ENCODE measurements around the gene MAPKAPK2. TPM values are rescaled to one million over a fixed set of nuclear protein-coding genes. Genes with fewer than 3 reads are reported as not detected.

The MAPKAPK2 gene
- total and polyA plus RNA-seq, 7 donors: 32.1 to 61.4 (median 39.3) TPM

DNA sequence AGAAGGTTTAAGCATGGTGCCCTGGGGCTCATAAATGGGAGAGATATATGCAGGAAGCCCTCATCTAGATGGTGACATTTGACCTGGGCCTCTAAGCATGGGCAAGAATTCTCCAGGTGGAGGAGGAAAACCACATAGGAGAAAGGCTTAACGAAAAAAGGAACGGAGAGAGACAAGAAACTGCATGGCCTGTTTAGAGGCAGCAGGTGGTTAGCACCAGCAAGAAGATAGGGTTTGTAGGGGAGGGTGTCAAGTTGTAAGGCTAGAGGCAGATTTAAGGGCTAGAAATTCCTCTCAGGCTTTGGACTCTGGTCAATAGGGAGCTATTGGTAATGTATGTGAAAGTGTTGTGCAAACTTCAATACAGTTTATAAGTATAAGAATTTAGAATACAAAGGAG lies 8.2 kb upstream of the MAPKAPK2 start:
- H3K36me3 ChIP-seq: no peaks in the 10 kb centered on the region
- H3K4me1 ChIP-seq: peaks cover 0 to 46% (median 27%) of the 10 kb centered on the region in 4 donors
- WGBS, 2 donors: 54 to 93% methylated on average over 2 of the region's 2 CpGs
- no peak for DNase-seq
- no peak overlapping the region for H3K4me3 ChIP-seq
- peak overlapping the region in 1 of 4 donors; percentile 82 for H3K27ac ChIP-seq
- intact Hi-C loops (cut with DNase I): no loop called here
- TF ChIP-seq EP300 (IDR thresholded peaks at IDR 0.05) (no peak), POLR2A (IDR thresholded peaks at IDR 0.05) (no peak), POLR2AphosphoS5 (IDR thresholded peaks at IDR 0.05) (no peak)
- TF ChIP-seq, protein P1, sequence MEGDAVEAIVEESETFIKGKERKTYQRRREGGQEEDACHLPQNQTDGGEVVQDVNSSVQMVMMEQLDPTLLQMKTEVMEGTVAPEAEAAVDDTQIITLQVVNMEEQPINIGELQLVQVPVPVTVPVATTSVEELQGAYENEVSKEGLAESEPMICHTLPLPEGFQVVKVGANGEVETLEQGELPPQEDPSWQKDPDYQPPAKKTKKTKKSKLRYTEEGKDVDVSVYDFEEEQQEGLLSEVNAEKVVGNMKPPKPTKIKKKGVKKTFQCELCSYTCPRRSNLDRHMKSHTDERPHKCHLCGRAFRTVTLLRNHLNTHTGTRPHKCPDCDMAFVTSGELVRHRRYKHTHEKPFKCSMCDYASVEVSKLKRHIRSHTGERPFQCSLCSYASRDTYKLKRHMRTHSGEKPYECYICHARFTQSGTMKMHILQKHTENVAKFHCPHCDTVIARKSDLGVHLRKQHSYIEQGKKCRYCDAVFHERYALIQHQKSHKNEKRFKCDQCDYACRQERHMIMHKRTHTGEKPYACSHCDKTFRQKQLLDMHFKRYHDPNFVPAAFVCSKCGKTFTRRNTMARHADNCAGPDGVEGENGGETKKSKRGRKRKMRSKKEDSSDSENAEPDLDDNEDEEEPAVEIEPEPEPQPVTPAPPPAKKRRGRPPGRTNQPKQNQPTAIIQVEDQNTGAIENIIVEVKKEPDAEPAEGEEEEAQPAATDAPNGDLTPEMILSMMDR (IDR thresholded peaks at IDR 0.05): no peak
- H3K9me3 ChIP-seq: no peaks in the 10 kb centered on the region
- H3K27me3 ChIP-seq: no peaks in the 10 kb centered on the region

DNA sequence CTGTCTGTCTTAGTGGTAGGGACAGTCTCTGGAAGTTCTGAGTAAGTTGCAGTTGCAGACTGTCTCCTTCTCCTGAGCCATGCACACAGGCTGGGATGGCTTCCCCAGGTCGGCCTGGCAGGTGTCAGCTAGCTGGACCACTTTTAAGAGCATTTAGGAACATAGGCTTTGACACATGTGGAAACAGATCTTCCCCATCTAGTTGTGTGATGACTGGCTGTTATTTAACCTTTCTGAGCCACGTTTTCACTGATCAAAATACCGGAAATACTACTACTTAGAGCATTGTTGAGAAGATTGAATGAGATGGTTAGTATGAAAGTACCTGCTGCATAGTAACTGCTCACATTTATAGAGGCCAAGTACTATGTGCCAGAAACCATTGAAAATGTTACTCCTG lies 6.2 kb upstream of the MAPKAPK2 start:
- TF ChIP-seq EP300 (IDR thresholded peaks at IDR 0.05): no peak
- TF ChIP-seq, protein P1 (IDR thresholded peaks at IDR 0.05): no peak
- TF ChIP-seq POLR2AphosphoS5 (IDR thresholded peaks at IDR 0.05): no peak
- TF ChIP-seq POLR2A (IDR thresholded peaks at IDR 0.05): no peak
- H3K4me1 ChIP-seq: peaks cover 0 to 33% (median 18%) of the 10 kb centered on the region in 4 donors
- DNase-seq: no peak
- intact Hi-C loops (cut with DNase I): no loop called here
- H3K27me3 ChIP-seq: no peaks in the 10 kb centered on the region
- WGBS, 2 donors: 83 to 86% methylated on average over 3 of the region's 3 CpGs
- no peak overlapping the region for H3K27ac ChIP-seq
- no peaks in the 10 kb centered on the region for H3K36me3 ChIP-seq
- H3K9me3 ChIP-seq: no peaks in the 10 kb centered on the region
- H3K4me3 ChIP-seq: no peak overlapping the region

GRCh38 chr1:206679738-206680211 lies 4.9 kb upstream of the MAPKAPK2 start:
- Histone ChIP-seq H3K4me3 (no peak overlapping the region), H3K9me3 (no peaks in the 10 kb centered on the region), H3K27me3 (no peaks in the 10 kb centered on the region), H3K27ac (no peak overlapping the region), H3K4me1 (peaks cover 0 to 29% (median 19%) of the 10 kb centered on the region in 4 donors), H3K36me3 (no peaks in the 10 kb centered on the region)
- intact Hi-C loops (cut with DNase I): no loop called here
- TF ChIP-seq, protein P1 (IDR thresholded peaks at IDR 0.05): no peak
- 30 to 38% methylated on average over 5 of the region's 5 CpGs for WGBS, 2 donors
- peak; percentile 42 for DNase-seq

GRCh38 chr1:206680279-206680678 lies 4.4 kb upstream of the MAPKAPK2 start:
- H3K4me3 ChIP-seq: no peak overlapping the region
- TF ChIP-seq POLR2A (IDR thresholded peaks at IDR 0.05) (no peak), EP300 (IDR thresholded peaks at IDR 0.05) (no peak)
- H3K36me3 ChIP-seq: no peaks in the 10 kb centered on the region
- H3K27me3 ChIP-seq: no peaks in the 10 kb centered on the region
- intact Hi-C loops (cut with DNase I): no loop called here
- H3K4me1 ChIP-seq: peaks cover 0 to 24% (median 14%) of the 10 kb centered on the region in 4 donors
- no peaks in the 10 kb centered on the region for H3K9me3 ChIP-seq
- peak; percentile 47 for DNase-seq
- no peak overlapping the region for H3K27ac ChIP-seq
- 77 to 84% methylated on average over 4 of the region's 4 CpGs for WGBS, 2 donors

GRCh38 chr1:206681359-206681758 lies 3.3 kb upstream of the MAPKAPK2 start:
- Histone ChIP-seq H3K4me3 (no peak overlapping the region), H3K36me3 (no peaks in the 10 kb centered on the region), H3K9me3 (no peaks in the 10 kb centered on the region), H3K27me3 (no peaks in the 10 kb centered on the region), H3K27ac (no peak overlapping the region), H3K4me1 (peaks cover 0 to 15% (median 8%) of the 10 kb centered on the region in 4 donors)
- intact Hi-C loops (cut with DNase I): no loop called here
- no peak for DNase-seq
- 72 to 83% methylated on average over 2 of the region's 2 CpGs for WGBS, 2 donors
- TF ChIP-seq EP300 (IDR thresholded peaks at IDR 0.05) (no peak), POLR2AphosphoS5 (IDR thresholded peaks at IDR 0.05) (no peak), POLR2A (IDR thresholded peaks at IDR 0.05) (no peak)
- TF ChIP-seq, protein P1 (IDR thresholded peaks at IDR 0.05): no peak

Data from sigmoid colon (tissue), 7 donors.